Lung (tissue), 12 donors: ENCODE measurements around the gene EXOSC10. TPM values are rescaled to one million over a fixed set of nuclear protein-coding genes. Genes with fewer than 3 reads are reported as not detected.

ENCODE experiments used
- ATAC-seq: fragments of 200-7000 bp; cut with Tn5 transposase; one replicate; pipeline ENCODE4 v1.9.1; 2020; ENCODE audit warnings: moderate number of reproducible peaks; ENCODE audit not compliant: insufficient read depth, low FRiP score
- DNase-seq, 3 donors: peaks; one replicate each; pipeline ENCODE4 v3.0.0-alpha.2; 2013 to 2017
- H3K27ac ChIP-seq, 2 donors: one replicate each; pipeline ENCODE4 v1.5.1; 2013; ENCODE audit warnings: mild to moderate bottlenecking in 2 of 2, moderate library complexity in 2 of 2, control low read depth in 1 of 2, inconsistent platforms in 1 of 2, low read depth in 1 of 2, low read length in 1 of 2
- H3K27me3 ChIP-seq, 3 donors: one replicate each; pipeline ENCODE4 v1.5.1; 2013; ENCODE audit warnings: low read length in 2 of 3; ENCODE audit not compliant: control insufficient read depth in 3 of 3, insufficient read depth in 3 of 3
- H3K36me3 ChIP-seq, 4 donors: one replicate each; pipeline ENCODE4 v1.5.1; 2013; ENCODE audit warnings: low read length in 4 of 4, mild to moderate bottlenecking in 1 of 4, moderate library complexity in 1 of 4; ENCODE audit not compliant: control insufficient read depth in 4 of 4, insufficient read depth in 4 of 4
- H3K4me1 ChIP-seq, 5 donors: one replicate each; pipeline ENCODE4 v1.5.1; 2013; ENCODE audit warnings: low read length in 5 of 5, mild to moderate bottlenecking in 2 of 5, moderate library complexity in 1 of 5; ENCODE audit not compliant: control insufficient read depth in 5 of 5, insufficient read depth in 5 of 5
- H3K4me3 ChIP-seq: one replicate; pipeline ENCODE4 v1.5.1; 2013; ENCODE audit warnings: mild to moderate bottlenecking, control low read depth, moderate library complexity
- H3K9ac ChIP-seq, 2 donors: one replicate each; pipeline ENCODE4 v1.5.1; 2013; ENCODE audit warnings: low read length in 2 of 2, control low read depth in 1 of 2; ENCODE audit not compliant: insufficient read depth in 1 of 2
- H3K9me3 ChIP-seq, 4 donors: one replicate each; pipeline ENCODE4 v1.5.1; 2013; ENCODE audit warnings: low read length in 3 of 4, mild to moderate bottlenecking in 1 of 4, moderate library complexity in 1 of 4; ENCODE audit not compliant: control insufficient read depth in 4 of 4, insufficient read depth in 3 of 4
- WGBS, 2 donors: extraction: QIAGEN DNeasy Blood & Tissue Kit; methylation state at CpG; one replicate each; pipeline ENCODE4 v1.1.7; 2013; 5-methylcytosine and 5-hydroxymethylcytosine counted together
- polyA plus RNA-seq, 2 donors: library from polyadenylated mRNA; stranded (reverse); fragments of 200-250 nt; gene quantifications; one replicate each; pipeline ENCODE4 v1.2.1, GENCODE V29; 2013
- total RNA-seq, 2 donors: library from RNA; depleted of rRNA in 1 of 2; stranded (reverse); fragments of >200 nt in 1 of 2; gene quantifications; one replicate each; pipeline ENCODE4 v1.2.1, GENCODE V29; 2014 to 2021
- TF ChIP-seq, protein P1 (sequence below): IDR thresholded peaks from 2 replicates; pipeline ENCODE4 v1.5.1; 2012; ENCODE audit warnings: mild to moderate bottlenecking; ENCODE audit errors: control extremely low read depth, extremely low read depth
- donor health status: control.
- donor health status: control.
- donor health status: Bipolar disorder and iron deficiency.
- donor health status: healthy.
- donor health status: DM: yes; HTN: yes; CAD: no.

EXOSC10 gene
- total and polyA plus RNA-seq, 4 donors, result 29.0 to 75.1 (median 42.3) TPM

DNA sequence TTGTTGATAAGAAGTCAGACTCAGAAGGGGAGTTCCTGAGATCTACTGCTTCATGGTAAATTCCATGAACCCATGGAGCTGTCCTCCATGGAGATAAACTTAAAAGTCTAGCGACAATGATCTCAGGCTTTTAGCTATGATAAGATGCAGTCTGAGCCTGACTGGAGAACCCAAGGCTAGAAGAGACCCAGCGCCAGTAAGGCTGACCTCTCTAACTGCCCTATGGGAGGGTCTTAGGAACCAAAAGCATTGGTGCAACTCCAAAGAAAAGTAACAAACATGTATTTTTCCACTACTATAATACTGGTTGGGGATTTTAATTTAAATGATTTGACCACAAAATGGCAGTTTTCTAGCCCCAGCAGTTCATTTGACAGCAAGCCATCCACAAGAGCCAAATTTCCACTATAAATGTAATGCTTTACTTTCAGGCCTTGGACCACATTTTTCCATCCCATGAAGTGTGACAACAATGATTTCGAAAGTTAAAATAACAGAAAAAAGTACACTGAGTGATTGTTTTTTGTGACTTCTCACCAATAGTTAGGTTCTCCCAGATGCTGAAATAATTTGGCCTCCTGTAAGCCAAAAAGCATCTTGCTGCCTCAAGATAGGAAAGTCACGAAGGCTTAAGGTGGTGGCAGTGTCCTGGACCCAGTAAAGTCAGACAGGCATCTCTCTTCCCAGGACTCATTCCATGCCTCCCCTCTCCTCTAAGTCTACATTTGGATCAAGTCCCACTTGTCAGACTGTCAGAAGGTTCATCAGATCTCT, 43.1 kb upstream of the EXOSC10 start:
- Histone ChIP-seq H3K27ac (peak overlapping the region in 1 of 2 donors; percentile 13), H3K9ac (no peak overlapping the region), H3K36me3 (peaks cover 7 to 35% (median 25%) of the 10 kb centered on the region in 4 donors), H3K27me3 (no peaks in the 10 kb centered on the region), H3K4me1 (peaks cover 1 to 34% (median 10%) of the 10 kb centered on the region in 5 donors), H3K9me3 (no peaks in the 10 kb centered on the region), H3K4me3 (no peak overlapping the region)
- ATAC-seq (no peak), DNase-seq (peak in 2 of 3 donors; percentile 55 to 81)
- WGBS, 2 donors, result 92% methylated on average over 4 of the region's 4 CpGs
- TF ChIP-seq, protein P1, sequence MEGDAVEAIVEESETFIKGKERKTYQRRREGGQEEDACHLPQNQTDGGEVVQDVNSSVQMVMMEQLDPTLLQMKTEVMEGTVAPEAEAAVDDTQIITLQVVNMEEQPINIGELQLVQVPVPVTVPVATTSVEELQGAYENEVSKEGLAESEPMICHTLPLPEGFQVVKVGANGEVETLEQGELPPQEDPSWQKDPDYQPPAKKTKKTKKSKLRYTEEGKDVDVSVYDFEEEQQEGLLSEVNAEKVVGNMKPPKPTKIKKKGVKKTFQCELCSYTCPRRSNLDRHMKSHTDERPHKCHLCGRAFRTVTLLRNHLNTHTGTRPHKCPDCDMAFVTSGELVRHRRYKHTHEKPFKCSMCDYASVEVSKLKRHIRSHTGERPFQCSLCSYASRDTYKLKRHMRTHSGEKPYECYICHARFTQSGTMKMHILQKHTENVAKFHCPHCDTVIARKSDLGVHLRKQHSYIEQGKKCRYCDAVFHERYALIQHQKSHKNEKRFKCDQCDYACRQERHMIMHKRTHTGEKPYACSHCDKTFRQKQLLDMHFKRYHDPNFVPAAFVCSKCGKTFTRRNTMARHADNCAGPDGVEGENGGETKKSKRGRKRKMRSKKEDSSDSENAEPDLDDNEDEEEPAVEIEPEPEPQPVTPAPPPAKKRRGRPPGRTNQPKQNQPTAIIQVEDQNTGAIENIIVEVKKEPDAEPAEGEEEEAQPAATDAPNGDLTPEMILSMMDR, result no peak

DNA sequence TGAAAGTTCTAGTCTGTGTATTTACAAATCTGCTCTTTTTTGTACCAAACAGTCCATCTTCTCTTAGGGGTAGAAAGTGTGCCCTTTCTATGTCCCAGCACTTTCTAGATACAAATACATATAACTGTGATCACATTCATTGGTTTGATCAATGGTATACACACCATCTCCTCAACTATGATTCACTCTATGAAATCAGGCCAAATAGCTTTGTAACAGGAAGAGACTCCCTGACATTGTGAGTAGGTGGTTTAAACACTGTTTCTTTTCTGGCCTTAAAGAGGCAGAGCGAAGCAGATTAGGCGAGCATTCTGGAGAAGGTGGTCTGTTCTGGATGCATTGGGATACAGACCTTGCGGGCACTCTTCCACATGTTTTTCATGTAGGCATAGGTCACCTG, 39.3 kb upstream of the EXOSC10 start:
- Histone ChIP-seq H3K4me1 (peaks cover 0 to 15% (median 7%) of the 10 kb centered on the region in 5 donors), H3K27me3 (no peaks in the 10 kb centered on the region), H3K27ac (no peak overlapping the region), H3K4me3 (no peak overlapping the region), H3K36me3 (peaks cover 15 to 32% (median 22%) of the 10 kb centered on the region in 4 donors), H3K9me3 (no peaks in the 10 kb centered on the region), H3K9ac (no peak overlapping the region)
- DNase-seq, result no peak
- TF ChIP-seq, protein P1, result no peak
- no peak for ATAC-seq
- WGBS, 2 donors, result 96 to 100% methylated on average over 3 of the region's 3 CpGs

GRCh38 chr1:11138029-11138428, 38.4 kb upstream of the EXOSC10 start:
- no peak overlapping the region for H3K27ac ChIP-seq
- no peak overlapping the region for H3K9ac ChIP-seq
- no peaks in the 10 kb centered on the region for H3K9me3 ChIP-seq
- no peak for DNase-seq
- H3K36me3 ChIP-seq, result peaks cover 16 to 33% (median 22%) of the 10 kb centered on the region in 4 donors
- TF ChIP-seq, protein P1, result no peak
- H3K4me3 ChIP-seq, result no peak overlapping the region
- H3K27me3 ChIP-seq, result no peaks in the 10 kb centered on the region
- no peak for ATAC-seq
- peaks cover 0 to 6% (median 0%) of the 10 kb centered on the region in 5 donors for H3K4me1 ChIP-seq
- 93 to 100% methylated on average over 1 of the region's 1 CpG for WGBS, 2 donors
